ENCODE results near the gene DNMBP. TPM values are rescaled to one million over a fixed set of nuclear protein-coding genes. Genes with fewer than 3 reads are reported as not detected.
A peak's percentile ranks its signal among the peaks of the same experiment; 100 is the strongest.

Gene DNMBP
- total RNA-seq, 1 donor = 13.0 TPM

DNA sequence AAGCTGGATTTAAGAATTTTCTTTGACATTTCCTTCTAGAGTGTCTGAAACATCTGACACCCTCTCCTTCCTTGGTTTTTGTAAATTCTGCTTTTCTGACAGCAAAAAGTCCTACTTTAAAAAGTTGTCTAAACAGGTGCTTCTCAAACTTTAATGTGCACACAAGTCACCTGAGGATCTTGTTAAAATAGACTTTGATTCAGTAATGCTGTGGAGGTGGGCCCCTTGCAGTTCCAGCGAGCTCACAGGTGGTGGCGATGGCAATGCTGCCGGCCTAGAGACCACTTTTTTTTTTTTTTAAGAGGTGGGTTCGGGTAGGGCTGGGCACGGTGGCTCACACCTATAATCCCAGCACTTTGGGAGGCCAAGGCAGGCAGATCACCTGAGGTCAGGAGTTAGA lies 150.2 kb downstream of the DNMBP start:
- peak; percentile 32 for TF ChIP-seq CTCF (IDR thresholded peaks at IDR 0.05; ENCODE audit: extremely low read depth, low read depth, low read length)
- no peak overlapping the region for H3K4me3 ChIP-seq (ENCODE audit: insufficient read depth, low read length)
- H3K27me3 ChIP-seq (ENCODE audit: insufficient read depth, low read length) = no peaks in the 10 kb centered on the region
- H3K79me2 ChIP-seq (ENCODE audit: insufficient read depth, low read length) = no peaks in the 10 kb centered on the region
- no peak overlapping the region for H3K4me2 ChIP-seq (ENCODE audit: insufficient read depth, low read length)
- no peaks in the 10 kb centered on the region for H4K20me1 ChIP-seq (ENCODE audit: insufficient read depth, low read length)
- H3K4me1 ChIP-seq (ENCODE audit: insufficient read depth, low read length) = no peaks in the 10 kb centered on the region
- no peak overlapping the region for H3K27ac ChIP-seq (ENCODE audit: low read depth, low read length)
- H3K9me3 ChIP-seq (ENCODE audit: low read depth, low read length) = no peaks in the 10 kb centered on the region
- DNase-seq (ENCODE audit: insufficient read length, low spot score, missing footprints) = peak; percentile 53
- H3K36me3 ChIP-seq (ENCODE audit: insufficient read depth, low read length) = no peaks in the 10 kb centered on the region
- H2AFZ ChIP-seq (ENCODE audit: low read length) = no peak overlapping the region

- H3K27ac ChIP-seq (ENCODE audit: low read depth, low read length) = no peak overlapping the region
- no peaks in the 10 kb centered on the region for H3K4me1 ChIP-seq (ENCODE audit: insufficient read depth, low read length)
- no peaks in the 10 kb centered on the region for H4K20me1 ChIP-seq (ENCODE audit: insufficient read depth, low read length)
- no peak for TF ChIP-seq CTCF (IDR thresholded peaks at IDR 0.05; ENCODE audit: extremely low read depth, low read depth, low read length)
- no peaks in the 10 kb centered on the region for H3K9me3 ChIP-seq (ENCODE audit: low read depth, low read length)
- no peak overlapping the region for H3K4me3 ChIP-seq (ENCODE audit: insufficient read depth, low read length)
- no peak for DNase-seq (ENCODE audit: insufficient read length, low spot score, missing footprints)
- H3K79me2 ChIP-seq (ENCODE audit: insufficient read depth, low read length) = no peaks in the 10 kb centered on the region
- H3K36me3 ChIP-seq (ENCODE audit: insufficient read depth, low read length) = no peaks in the 10 kb centered on the region
- no peaks in the 10 kb centered on the region for H3K27me3 ChIP-seq (ENCODE audit: insufficient read depth, low read length)
- no peak overlapping the region for H2AFZ ChIP-seq (ENCODE audit: low read length)
- H3K4me2 ChIP-seq (ENCODE audit: insufficient read depth, low read length) = no peak overlapping the region
Measured at GRCh38 chr10:99858849-99859248, 150.9 kb downstream of the DNMBP start.

- Histone ChIP-seq H2AFZ (ENCODE audit: low read length) (no peak overlapping the region), H3K36me3 (ENCODE audit: insufficient read depth, low read length) (no peaks in the 10 kb centered on the region), H3K27me3 (ENCODE audit: insufficient read depth, low read length) (no peaks in the 10 kb centered on the region), H3K9me3 (ENCODE audit: low read depth, low read length) (no peaks in the 10 kb centered on the region), H3K4me2 (ENCODE audit: insufficient read depth, low read length) (no peak overlapping the region), H3K4me3 (ENCODE audit: insufficient read depth, low read length) (no peak overlapping the region), H4K20me1 (ENCODE audit: insufficient read depth, low read length) (no peaks in the 10 kb centered on the region), H3K79me2 (ENCODE audit: insufficient read depth, low read length) (no peaks in the 10 kb centered on the region), H3K4me1 (ENCODE audit: insufficient read depth, low read length) (no peaks in the 10 kb centered on the region), H3K27ac (ENCODE audit: low read depth, low read length) (no peak overlapping the region)
- TF ChIP-seq CTCF (IDR thresholded peaks at IDR 0.05; ENCODE audit: extremely low read depth, low read depth, low read length) = no peak
- no peak for DNase-seq (ENCODE audit: insufficient read length, low spot score, missing footprints)
Measured at GRCh38 chr10:99855479-99856071, 154.2 kb downstream of the DNMBP start.

- peak overlapping the region; percentile 45 for H2AFZ ChIP-seq (ENCODE audit: low read length)
- no peaks in the 10 kb centered on the region for H4K20me1 ChIP-seq (ENCODE audit: insufficient read depth, low read length)
- no peak overlapping the region for H3K27ac ChIP-seq (ENCODE audit: low read depth, low read length)
- H3K27me3 ChIP-seq (ENCODE audit: insufficient read depth, low read length) = no peaks in the 10 kb centered on the region
- no peak overlapping the region for H3K4me3 ChIP-seq (ENCODE audit: insufficient read depth, low read length)
- TF ChIP-seq CTCF (IDR thresholded peaks at IDR 0.05; ENCODE audit: extremely low read depth, low read depth, low read length) = peak; percentile 76
- H3K36me3 ChIP-seq (ENCODE audit: insufficient read depth, low read length) = no peaks in the 10 kb centered on the region
- no peak overlapping the region for H3K4me2 ChIP-seq (ENCODE audit: insufficient read depth, low read length)
- H3K79me2 ChIP-seq (ENCODE audit: insufficient read depth, low read length) = no peaks in the 10 kb centered on the region
- DNase-seq (ENCODE audit: insufficient read length, low spot score, missing footprints) = peak; percentile 90
- H3K4me1 ChIP-seq (ENCODE audit: insufficient read depth, low read length) = no peaks in the 10 kb centered on the region
- no peaks in the 10 kb centered on the region for H3K9me3 ChIP-seq (ENCODE audit: low read depth, low read length)
Measured at GRCh38 chr10:99854860-99855259, 154.9 kb downstream of the DNMBP start.

Data from osteoblast (primary cell).